SK-N-MC (cell line): Measurements from ENCODE around the gene VPS37C.
"Not testable (repeated sequence)": the region's sequence is repeated elsewhere in the genome, so short reads cannot be mapped to it uniquely, and the experiment has no call there.

Experiments used
- DNase-seq: peaks from one replicate; pipeline ENCODE4 v3.0.0-alpha.2; 2011; ENCODE audit warnings: low read depth, low spot score
- H3K27ac ChIP-seq: fragments of 200-600 bp; sonication (generic); 2 replicates; pipeline ENCODE4 v1.5.1; 2016; ENCODE audit warnings: mixed run types
- H3K36me3 ChIP-seq: fragments of 200-600 bp; sonication (generic); 2 replicates; pipeline ENCODE4 v1.6.1; 2017; ENCODE audit warnings: antibody characterized with exemption, low read length, mixed read lengths; ENCODE audit not compliant: insufficient read depth
- H3K4me3 ChIP-seq: fragments of 200-600 bp; sonication (generic); 2 replicates; pipeline ENCODE4 v1.5.1; 2016
- H3K9ac ChIP-seq: fragments of 200-600 bp; sonication (generic); 2 replicates; pipeline ENCODE4 v1.8.0; 2017; ENCODE audit warnings: mixed run types, mixed read lengths; ENCODE audit not compliant: insufficient read length
- H3K9me3 ChIP-seq: fragments of 200-600 bp; sonication (generic); 2 replicates; pipeline ENCODE4 v1.6.1; 2017; ENCODE audit warnings: low read depth, mild to moderate bottlenecking, antibody characterized with exemption, low read length, moderate library complexity, mixed read lengths
- EZH2 ChIP-seq: fragments of 200-600 bp; sonication (generic); IDR thresholded peaks from one replicate; pipeline ENCODE4 v1.6.1; 2017; ENCODE audit warnings: antibody characterized with exemption
- FOXP2 ChIP-seq: optimal IDR thresholded peaks from 2 replicates; pipeline ENCODE3; 2011; ENCODE audit warnings: mild to moderate bottlenecking, moderate library complexity; ENCODE audit not compliant: insufficient read depth; ENCODE audit errors: extremely low read length, control extremely low read depth
- POLR2AphosphoS5 ChIP-seq: IDR thresholded peaks from 2 replicates; pipeline ENCODE4 v1.6.1; 2012; ENCODE audit warnings: mild to moderate bottlenecking, low read depth, low read length, borderline replicate concordance

Gene VPS37C

GRCh38 chr11:61108847-61109585 lies 52.2 kb downstream of the VPS37C start:
- H3K9ac ChIP-seq = no peak overlapping the region
- no peak for DNase-seq
- no peak for TF ChIP-seq FOXP2
- no peak for TF ChIP-seq EZH2
- no peak for TF ChIP-seq POLR2AphosphoS5
- no peaks in the 10 kb centered on the region for H3K9me3 ChIP-seq
- H3K4me3 ChIP-seq = no peak overlapping the region
- H3K36me3 ChIP-seq = no peaks in the 10 kb centered on the region
- no peak overlapping the region for H3K27ac ChIP-seq

GRCh38 chr11:61107888-61108287 lies 53.3 kb downstream of the VPS37C start:
- TF ChIP-seq FOXP2 (no peak), EZH2 (no peak), POLR2AphosphoS5 (no peak)
- H3K27ac ChIP-seq = no peak overlapping the region

GRCh38 chr11:61106894-61107470 lies 54.2 kb downstream of the VPS37C start:
- Histone ChIP-seq H3K9ac (no peak overlapping the region), H3K27ac (no peak overlapping the region), H3K9me3 (no peaks in the 10 kb centered on the region), H3K36me3 (no peaks in the 10 kb centered on the region), H3K4me3 (no peak overlapping the region)
- DNase-seq = no peak
- no peak for TF ChIP-seq POLR2AphosphoS5
- TF ChIP-seq EZH2 = no peak
- no peak for TF ChIP-seq FOXP2

More at GRCh38 chr11:61107888-61108287, 53.3 kb downstream of the VPS37C start:
- no peak overlapping the region for H3K9ac ChIP-seq
- H3K4me3 ChIP-seq = no peak overlapping the region
- no peak for DNase-seq
- H3K36me3 ChIP-seq = no peaks in the 10 kb centered on the region
- H3K9me3 ChIP-seq = no peaks in the 10 kb centered on the region

GRCh38 chr11:61106296-61106695 lies 54.9 kb downstream of the VPS37C start:
- Histone ChIP-seq H3K9ac (no peak overlapping the region), H3K9me3 (no peaks in the 10 kb centered on the region), H3K36me3 (no peaks in the 10 kb centered on the region), H3K27ac (no peak overlapping the region), H3K4me3 (no peak overlapping the region)
- DNase-seq = no peak
- TF ChIP-seq EZH2 (no peak), POLR2AphosphoS5 (no peak), FOXP2 (no peak)

- no peak for TF ChIP-seq EZH2
- no peak for TF ChIP-seq POLR2AphosphoS5
- no peak for TF ChIP-seq FOXP2
- Histone ChIP-seq H3K27ac (no peak overlapping the region), H3K9ac (no peak overlapping the region), H3K36me3 (no peaks in the 10 kb centered on the region), H3K4me3 (no peak overlapping the region), H3K9me3 (no peaks in the 10 kb centered on the region)
- no peak for DNase-seq
These were observed 56.3 kb downstream of the VPS37C start for GRCh38 chr11:61104963-61105362.

- TF ChIP-seq FOXP2 (no peak), EZH2 (no peak), POLR2AphosphoS5 (no peak)
- no peak overlapping the region for H3K9ac ChIP-seq
- H3K4me3 ChIP-seq = no peak overlapping the region
- DNase-seq = no peak
- no peak overlapping the region for H3K27ac ChIP-seq
- H3K36me3 ChIP-seq = no peaks in the 10 kb centered on the region
- no peaks in the 10 kb centered on the region for H3K9me3 ChIP-seq
These were observed 57.3 kb downstream of the VPS37C start for GRCh38 chr11:61103851-61104423.

- DNase-seq = no peak
- TF ChIP-seq EZH2 = no peak
- TF ChIP-seq POLR2AphosphoS5 = no peak
- TF ChIP-seq FOXP2 = no peak
- H3K9ac ChIP-seq = no peak overlapping the region
These were observed 58.3 kb downstream of the VPS37C start for GRCh38 chr11:61102667-61103571.

GRCh38 chr11:61098778-61099177 lies 62.4 kb downstream of the VPS37C start:
- H3K9ac ChIP-seq = no peak overlapping the region
- no peaks in the 10 kb centered on the region for H3K9me3 ChIP-seq
- no peak for TF ChIP-seq EZH2
- no peak for TF ChIP-seq FOXP2
- no peak for TF ChIP-seq POLR2AphosphoS5
- no peak overlapping the region for H3K27ac ChIP-seq
- no peaks in the 10 kb centered on the region for H3K36me3 ChIP-seq
- no peak overlapping the region for H3K4me3 ChIP-seq
- no peak for DNase-seq

More at GRCh38 chr11:61102667-61103571, 58.3 kb downstream of the VPS37C start:
- H3K4me3 ChIP-seq = no peak overlapping the region
- H3K36me3 ChIP-seq = no peaks in the 10 kb centered on the region
- no peak overlapping the region for H3K27ac ChIP-seq
- H3K9me3 ChIP-seq = no peaks in the 10 kb centered on the region

GRCh38 chr11:61098261-61098660 lies 63.0 kb downstream of the VPS37C start:
- H3K9me3 ChIP-seq, DNase-seq, H3K36me3 ChIP-seq, H3K27ac ChIP-seq, H3K4me3 ChIP-seq, H3K9ac ChIP-seq: not testable (repeated sequence)
